Activated T-helper 17 cell treated with anti-CD3 and anti-CD28 coated beads, Interleukin-2, amount 50 U/mL, for 72 hours (primary cell): ENCODE data around the gene ZDHHC16. TPM values are rescaled to one million over a fixed set of nuclear protein-coding genes. Genes with fewer than 3 reads are reported as not detected.
A peak's percentile ranks its signal among the peaks of the same experiment; 100 is the strongest.
"Not testable (repeated sequence)": the region's sequence is repeated elsewhere in the genome, so short reads cannot be mapped to it uniquely, and the experiment has no call there.

ENCODE experiments used
- ATAC-seq: fragments of 150-1000 bp; cut with Tn5 transposase; replicated peaks from 2 replicates; pipeline ENCODE4 v1.10.0; 2021; ENCODE audit warnings: mild to moderate bottlenecking, moderate library complexity
- H3K27ac Mint-ChIP-seq: one replicate; pipeline ENCODE4 v1.8.0; 2022; ENCODE audit warnings: mixed read lengths
- H3K27me3 Mint-ChIP-seq: one replicate; pipeline ENCODE4 v1.8.0; 2022; ENCODE audit warnings: mixed read lengths
- H3K36me3 Mint-ChIP-seq: one replicate; pipeline ENCODE4 v1.8.0; 2022; ENCODE audit warnings: low read depth, mild to moderate bottlenecking, mixed read lengths
- H3K4me1 Mint-ChIP-seq: one replicate; pipeline ENCODE4 v1.8.0; 2022; ENCODE audit warnings: mixed read lengths
- H3K4me3 Mint-ChIP-seq: one replicate; pipeline ENCODE4 v1.8.0; 2022; ENCODE audit warnings: mild to moderate bottlenecking, mixed read lengths
- H3K9me3 Mint-ChIP-seq: one replicate; pipeline ENCODE4 v1.8.0; 2022; ENCODE audit warnings: mixed read lengths
- total RNA-seq, 2 donors: library from RNA; stranded (reverse); gene quantifications; one replicate each; pipeline ENCODE4 v1.2.3, GENCODE V29; 2022

The ZDHHC16 gene
- total RNA-seq, 2 donors from 2014 or later, result 49.2 to 65.8 TPM

DNA sequence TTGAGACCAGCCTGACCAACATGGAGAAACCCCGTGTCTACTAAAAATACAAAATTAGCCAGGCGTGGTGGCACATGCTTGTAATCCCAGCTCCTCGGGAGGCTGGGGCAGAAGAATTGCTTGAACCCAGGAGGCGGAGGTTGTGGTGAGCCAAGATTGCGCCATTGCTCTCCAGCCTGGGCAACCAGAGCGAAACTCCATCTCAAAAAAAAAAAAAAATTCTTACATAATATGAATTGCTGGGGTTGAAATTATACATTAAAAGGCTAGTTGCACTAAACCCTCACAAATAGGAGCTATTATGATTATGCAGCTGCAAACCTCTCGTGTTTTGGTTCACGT lies 22.2 kb upstream of the ZDHHC16 start:
- not testable (repeated sequence) for ATAC-seq, H3K9me3 Mint-ChIP-seq, H3K27me3 Mint-ChIP-seq
- peaks cover 22% of the 10 kb centered on the region for H3K4me1 Mint-ChIP-seq
- H3K27ac Mint-ChIP-seq, result peak overlapping the region; percentile 94
- H3K36me3 Mint-ChIP-seq, result peaks cover 56% of the 10 kb centered on the region
- peak overlapping the region; percentile 75 for H3K4me3 Mint-ChIP-seq

DNA sequence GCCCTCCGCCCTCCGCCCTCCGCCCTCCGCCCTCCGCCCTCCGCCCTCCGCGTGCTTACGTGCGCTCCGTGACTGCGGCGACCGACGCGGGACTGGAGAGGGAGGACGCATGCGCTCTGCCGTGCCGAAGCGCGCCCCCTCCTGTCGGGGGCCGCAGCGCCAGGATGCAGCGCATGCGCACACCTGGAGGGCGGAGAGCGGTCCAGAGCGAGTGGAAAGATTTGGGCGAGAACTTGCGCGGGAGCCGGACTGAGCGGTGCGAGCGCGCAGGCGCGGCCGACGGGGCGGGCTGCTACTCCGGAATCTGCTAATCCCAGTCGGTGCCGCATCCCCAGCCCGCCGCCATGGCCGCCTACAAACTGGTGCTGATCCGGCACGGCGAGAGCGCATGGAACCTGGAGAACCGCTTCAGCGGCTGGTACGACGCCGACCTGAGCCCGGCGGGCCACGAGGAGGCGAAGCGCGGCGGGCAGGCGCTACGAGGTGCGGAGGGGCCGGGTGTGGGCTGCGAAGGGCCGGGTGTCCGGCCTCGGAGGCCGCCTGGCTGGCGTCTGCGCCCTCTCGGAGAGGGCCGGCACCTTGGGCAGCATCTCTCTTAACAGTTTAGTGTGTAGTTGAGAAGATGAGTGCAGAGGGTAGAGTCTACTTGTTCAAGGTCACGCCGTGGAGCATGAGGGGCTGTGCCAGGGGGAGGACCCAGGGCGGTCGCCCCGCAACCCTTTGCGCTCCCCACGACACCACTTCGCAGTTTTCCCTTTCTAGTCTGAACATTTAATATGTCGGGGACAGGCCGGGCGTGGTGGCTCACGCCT lies 19.8 kb upstream of the ZDHHC16 start, which contains the start of gene PGAM1:
TSS of gene PGAM1 (plus strand) at position 228 of the 812 bp plus-strand sequence. CDS start at position 345, 117 bp downstream.
- peaks cover 13% of the 10 kb centered on the region for H3K4me1 Mint-ChIP-seq

DNA sequence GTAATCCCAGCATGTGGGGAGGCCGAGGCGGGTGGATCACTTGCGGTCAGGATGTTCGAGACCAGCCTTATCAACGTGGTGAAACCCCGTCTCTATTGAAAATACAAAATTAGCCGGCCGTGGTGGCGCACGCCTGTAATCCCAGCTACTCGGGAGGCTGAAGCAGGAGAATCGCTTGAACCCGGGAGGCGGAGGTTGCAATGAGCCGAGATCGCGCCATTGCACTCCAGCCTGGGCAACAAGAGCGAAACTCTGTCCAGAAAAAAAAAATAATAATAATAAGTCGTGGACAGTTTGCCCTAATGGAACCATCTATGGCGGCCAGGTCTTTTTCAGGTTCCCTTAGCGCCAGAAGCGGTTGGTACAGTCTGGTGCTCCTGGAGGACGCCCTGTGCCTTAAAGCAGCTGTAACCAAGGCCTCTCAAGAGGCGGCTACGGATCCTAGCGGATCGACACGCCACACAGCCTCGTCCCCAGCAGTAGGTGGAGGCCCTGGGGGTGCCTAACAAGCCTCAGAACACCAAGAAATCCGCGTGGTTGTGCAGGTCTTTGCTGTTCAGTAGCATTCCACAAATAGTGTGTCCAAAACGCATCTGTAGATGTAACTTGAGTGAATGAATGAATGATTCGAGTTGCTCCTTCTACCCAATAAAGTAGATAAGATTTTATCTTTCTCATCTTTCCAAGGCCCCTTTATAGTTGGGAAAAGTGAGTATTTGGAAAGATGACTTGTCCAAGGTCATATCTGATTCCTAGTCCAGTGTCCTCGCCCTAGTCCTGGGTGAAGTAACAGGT lies 19.0 kb upstream of the ZDHHC16 start:
- H3K27ac Mint-ChIP-seq, result peak overlapping the region; percentile 94
- no peaks in the 10 kb centered on the region for H3K27me3 Mint-ChIP-seq
- H3K36me3 Mint-ChIP-seq, result peaks cover 89% of the 10 kb centered on the region
- ATAC-seq, result no peak
- H3K4me3 Mint-ChIP-seq, result peak overlapping the region; percentile 75
- H3K9me3 Mint-ChIP-seq, result no peaks in the 10 kb centered on the region
- peaks cover 10% of the 10 kb centered on the region for H3K4me1 Mint-ChIP-seq

More for the DNA sequence above, 19.8 kb upstream of the ZDHHC16 start, which contains the start of gene PGAM1:
- Mint-ChIP-seq H3K4me3 (peak within 1 kb of the TSS; percentile 75), H3K9me3 (no peaks in the 10 kb centered on the region), H3K36me3 (peaks cover 81% of the 10 kb centered on the region), H3K27ac (peak within 1 kb of the TSS; percentile 94), H3K27me3 (no peaks in the 10 kb centered on the region)
- ATAC-seq, result peak; percentile 71

DNA sequence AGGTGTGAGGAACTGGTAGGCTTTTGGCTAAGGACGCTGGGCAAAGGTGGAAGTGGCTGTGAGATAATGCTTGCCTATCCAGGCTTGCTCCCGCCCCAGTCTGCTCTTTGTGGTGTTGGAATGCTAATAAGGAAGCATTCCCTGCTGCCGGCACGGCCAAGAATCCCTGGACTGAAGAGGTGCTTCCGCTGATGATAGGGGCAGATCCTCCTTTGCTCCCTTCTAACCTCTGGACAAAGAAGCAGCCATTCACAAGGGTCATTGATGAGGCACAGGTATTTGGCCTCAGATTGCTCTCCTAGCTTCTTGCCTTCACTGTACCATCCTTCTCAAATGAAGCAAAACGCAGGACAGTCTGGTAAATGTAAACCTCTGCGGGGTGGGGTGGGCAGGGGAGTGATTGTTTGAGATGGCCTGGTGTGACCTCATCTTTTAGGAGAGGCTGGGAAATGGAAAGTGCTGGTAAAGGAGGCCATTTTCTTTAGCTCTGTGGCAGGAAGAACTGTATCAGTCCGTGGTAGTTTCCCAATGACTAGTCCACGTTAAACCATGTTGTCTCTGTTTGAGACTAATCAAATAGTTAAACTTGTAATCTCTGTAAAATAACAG lies 18.3 kb upstream of the ZDHHC16 start:
- Mint-ChIP-seq H3K4me1 (peaks cover 10% of the 10 kb centered on the region), H3K27me3 (no peaks in the 10 kb centered on the region), H3K9me3 (no peaks in the 10 kb centered on the region), H3K4me3 (peak overlapping the region; percentile 75), H3K36me3 (peaks cover 93% of the 10 kb centered on the region), H3K27ac (peak overlapping the region; percentile 94)
- ATAC-seq, result peak; percentile 54

DNA sequence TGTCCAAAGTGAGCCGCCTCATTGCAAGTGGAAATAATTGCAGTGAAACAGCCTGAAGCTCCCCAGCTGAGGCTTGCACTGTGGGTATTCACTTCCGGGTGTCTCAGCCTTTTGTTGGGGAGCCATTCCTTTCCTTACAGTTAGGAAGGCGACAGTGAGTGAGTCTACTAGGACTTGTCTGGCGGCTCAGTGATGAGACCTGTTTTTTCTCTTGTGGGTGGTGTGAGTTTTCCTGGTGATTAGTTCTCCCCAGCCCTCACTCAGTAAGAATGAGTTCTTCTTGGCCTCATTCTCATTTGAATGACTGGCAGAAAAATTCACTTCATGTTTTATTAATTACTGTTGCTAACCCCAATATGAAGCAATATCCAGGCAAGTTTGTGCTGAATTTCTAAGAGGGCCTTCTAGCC lies 17.4 kb upstream of the ZDHHC16 start:
- H3K4me3 Mint-ChIP-seq, result peak overlapping the region; percentile 75
- H3K27ac Mint-ChIP-seq, result peak overlapping the region; percentile 94
- no peaks in the 10 kb centered on the region for H3K9me3 Mint-ChIP-seq
- H3K4me1 Mint-ChIP-seq, result peaks cover 4% of the 10 kb centered on the region
- peaks cover 93% of the 10 kb centered on the region for H3K36me3 Mint-ChIP-seq
- H3K27me3 Mint-ChIP-seq, result no peaks in the 10 kb centered on the region
- ATAC-seq, result peak; percentile 29

DNA sequence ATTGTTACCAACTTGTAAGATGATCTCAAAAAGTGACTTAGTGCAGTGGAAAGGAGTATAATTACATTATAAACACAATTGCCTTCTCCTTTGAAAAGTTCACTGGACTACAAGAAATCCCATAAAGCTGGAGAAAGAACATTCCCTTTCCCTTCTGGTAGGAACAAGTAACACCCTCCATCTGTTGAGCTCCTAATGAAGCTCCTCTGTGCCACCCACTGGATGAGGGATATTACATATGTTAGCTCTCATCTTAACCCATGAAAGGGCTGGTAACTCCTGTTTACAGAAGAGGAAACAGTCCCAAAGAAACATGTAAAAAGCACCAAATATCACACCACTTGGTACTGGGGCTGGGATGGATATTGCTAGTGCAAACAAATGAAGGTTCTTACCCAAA lies 11.9 kb upstream of the ZDHHC16 start:
- H3K4me3 Mint-ChIP-seq, result no peak overlapping the region
- H3K4me1 Mint-ChIP-seq, result peaks cover 4% of the 10 kb centered on the region
- peaks cover 94% of the 10 kb centered on the region for H3K36me3 Mint-ChIP-seq
- H3K27ac Mint-ChIP-seq, result peak overlapping the region; percentile 62
- no peaks in the 10 kb centered on the region for H3K9me3 Mint-ChIP-seq
- no peaks in the 10 kb centered on the region for H3K27me3 Mint-ChIP-seq
- peak; percentile 25 for ATAC-seq

DNA sequence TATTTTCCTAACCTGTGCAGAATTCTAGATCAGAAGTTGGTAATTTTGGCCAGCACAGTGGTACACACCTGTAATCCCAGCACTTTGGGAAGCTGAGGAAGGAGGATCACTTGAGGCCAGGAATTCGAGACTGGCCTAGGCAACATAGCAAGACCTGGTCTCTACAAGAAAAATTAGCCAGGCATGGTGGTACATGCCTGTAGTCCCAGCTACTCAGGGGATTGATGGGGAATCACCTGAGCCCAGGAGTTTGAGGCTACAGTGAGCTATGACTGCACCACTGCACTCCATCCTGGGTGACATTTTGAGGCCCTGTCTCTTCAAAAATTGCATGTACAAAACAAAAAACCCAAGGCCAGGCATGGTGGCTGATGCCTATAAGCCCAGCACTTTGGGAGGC lies 11.4 kb upstream of the ZDHHC16 start:
- H3K9me3 Mint-ChIP-seq, result no peaks in the 10 kb centered on the region
- ATAC-seq, result peak; percentile 51
- H3K27me3 Mint-ChIP-seq, result no peaks in the 10 kb centered on the region
- H3K4me1 Mint-ChIP-seq, result peaks cover 4% of the 10 kb centered on the region
- no peak overlapping the region for H3K4me3 Mint-ChIP-seq
- peak overlapping the region; percentile 62 for H3K27ac Mint-ChIP-seq
- peaks cover 94% of the 10 kb centered on the region for H3K36me3 Mint-ChIP-seq

DNA sequence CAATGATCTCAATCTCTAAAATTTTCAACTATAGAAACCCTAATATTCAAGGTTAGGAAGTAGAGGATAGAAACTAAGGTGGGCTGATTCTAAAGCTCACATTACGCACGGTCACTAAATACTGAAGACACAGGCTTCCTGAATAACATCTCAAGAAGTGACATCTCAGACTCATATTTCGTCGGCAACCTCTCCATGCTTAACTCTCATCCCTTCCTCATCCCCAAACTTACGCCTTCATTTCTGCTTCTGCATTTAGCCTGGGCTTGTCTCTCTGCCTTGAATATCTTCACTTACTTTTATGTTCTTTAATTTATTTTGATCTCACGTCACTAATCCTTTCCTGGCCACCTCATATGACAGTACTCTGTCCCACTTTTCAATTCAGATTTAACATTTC lies 10.8 kb upstream of the ZDHHC16 start:
- Mint-ChIP-seq H3K9me3 (no peaks in the 10 kb centered on the region), H3K27ac (no peak overlapping the region), H3K4me1 (peaks cover 4% of the 10 kb centered on the region), H3K27me3 (no peaks in the 10 kb centered on the region), H3K36me3 (peaks cover 94% of the 10 kb centered on the region), H3K4me3 (no peak overlapping the region)
- no peak for ATAC-seq

DNA sequence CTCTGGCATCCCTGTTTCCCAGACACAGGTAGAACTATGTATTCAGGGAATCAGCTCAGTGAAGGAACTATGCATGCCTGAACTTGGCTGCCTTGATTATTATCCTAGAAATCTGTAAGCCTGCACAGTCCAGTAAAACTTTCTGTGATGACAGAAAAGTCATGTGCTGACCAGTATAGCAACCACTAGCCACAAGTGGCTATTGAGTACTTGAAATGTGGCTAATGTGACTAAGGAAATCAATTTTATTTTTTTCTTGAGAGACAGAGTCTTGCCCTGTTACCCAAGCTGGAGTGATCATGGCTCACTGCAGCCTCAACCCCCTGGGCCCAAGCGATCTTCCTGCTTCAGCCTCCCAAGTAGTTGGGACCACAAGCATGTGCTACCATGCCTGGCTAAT lies 3.7 kb upstream of the ZDHHC16 start:
- Mint-ChIP-seq H3K4me1 (peaks cover 11% of the 10 kb centered on the region), H3K36me3 (peaks cover 83% of the 10 kb centered on the region), H3K27me3 (no peaks in the 10 kb centered on the region), H3K9me3 (no peaks in the 10 kb centered on the region), H3K27ac (no peak overlapping the region), H3K4me3 (no peak overlapping the region)
- no peak for ATAC-seq

DNA sequence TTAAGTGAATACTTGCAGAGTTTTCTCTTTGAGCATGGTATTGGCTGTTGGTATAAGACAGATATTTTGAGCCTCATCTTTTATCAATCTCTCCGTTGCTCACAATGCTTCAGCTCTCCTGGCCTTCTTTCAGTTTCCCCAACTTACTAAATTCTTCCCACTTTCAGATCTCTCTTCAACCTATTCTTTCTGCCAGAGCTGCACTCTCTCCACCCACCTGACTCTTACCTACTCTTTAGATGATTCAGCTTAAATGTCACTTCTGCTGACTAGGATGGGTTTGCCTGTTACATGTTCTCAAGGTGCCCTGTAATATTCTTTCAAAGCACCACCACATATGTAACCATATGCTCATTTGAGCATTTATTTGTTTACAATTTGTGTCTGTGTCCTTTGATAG lies 1.8 kb upstream of the ZDHHC16 start:
- H3K4me1 Mint-ChIP-seq, result peaks cover 22% of the 10 kb centered on the region
- ATAC-seq, result peak; percentile 63
- no peaks in the 10 kb centered on the region for H3K27me3 Mint-ChIP-seq
- H3K27ac Mint-ChIP-seq, result peak overlapping the region; percentile 66
- peak overlapping the region; percentile 94 for H3K4me3 Mint-ChIP-seq
- no peaks in the 10 kb centered on the region for H3K9me3 Mint-ChIP-seq
- H3K36me3 Mint-ChIP-seq, result peaks cover 80% of the 10 kb centered on the region

DNA sequence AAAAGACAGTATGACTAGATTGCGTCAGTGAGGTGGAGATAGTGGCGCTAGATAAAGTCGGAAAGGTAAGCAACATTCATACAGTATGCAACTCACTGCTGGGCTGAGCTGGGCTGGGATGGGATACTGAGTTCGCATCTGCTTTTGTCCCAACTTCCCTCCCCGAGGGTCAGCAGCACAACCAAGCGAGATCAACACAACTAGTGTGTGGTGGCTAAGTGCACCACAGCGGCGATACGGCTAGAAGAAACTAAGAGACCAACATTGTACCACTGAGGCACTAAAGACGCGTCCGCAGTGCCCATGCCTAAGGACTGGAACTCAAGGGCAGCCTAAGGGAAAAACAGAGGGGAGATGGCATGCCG lies 636 bp upstream of the ZDHHC16 start:
- H3K36me3 Mint-ChIP-seq, result peaks cover 72% of the 10 kb centered on the region
- no peaks in the 10 kb centered on the region for H3K9me3 Mint-ChIP-seq
- no peaks in the 10 kb centered on the region for H3K27me3 Mint-ChIP-seq
- H3K27ac Mint-ChIP-seq, result peak overlapping the region; percentile 66
- peak overlapping the region; percentile 94 for H3K4me3 Mint-ChIP-seq
- no peak for ATAC-seq
- peaks cover 25% of the 10 kb centered on the region for H3K4me1 Mint-ChIP-seq

DNA sequence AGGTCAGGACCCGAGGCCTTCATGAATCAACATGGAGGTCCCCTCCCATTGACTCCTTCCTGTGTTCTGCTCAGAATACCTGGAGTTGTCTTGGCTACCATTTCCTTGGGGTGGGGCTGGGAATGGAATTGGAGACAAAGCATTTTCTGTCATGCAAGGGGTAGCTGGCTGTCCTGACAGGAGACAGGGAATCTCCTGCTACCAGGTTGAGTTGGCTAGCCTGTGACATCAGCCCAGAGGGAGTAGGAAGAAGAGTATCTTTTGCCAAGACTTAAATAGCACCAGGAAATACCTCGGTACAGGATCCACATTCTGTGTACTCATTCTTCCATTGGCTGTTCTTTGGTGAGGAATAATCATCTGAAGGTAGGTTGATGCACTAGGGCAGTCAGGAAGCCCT lies 4.9 kb downstream of the ZDHHC16 start:
- no peaks in the 10 kb centered on the region for H3K9me3 Mint-ChIP-seq
- peak overlapping the region; percentile 70 for H3K27ac Mint-ChIP-seq
- H3K27me3 Mint-ChIP-seq, result no peaks in the 10 kb centered on the region
- H3K4me3 Mint-ChIP-seq, result no peak overlapping the region
- ATAC-seq, result no peak
- H3K4me1 Mint-ChIP-seq, result peaks cover 41% of the 10 kb centered on the region
- H3K36me3 Mint-ChIP-seq, result peaks cover 78% of the 10 kb centered on the region

DNA sequence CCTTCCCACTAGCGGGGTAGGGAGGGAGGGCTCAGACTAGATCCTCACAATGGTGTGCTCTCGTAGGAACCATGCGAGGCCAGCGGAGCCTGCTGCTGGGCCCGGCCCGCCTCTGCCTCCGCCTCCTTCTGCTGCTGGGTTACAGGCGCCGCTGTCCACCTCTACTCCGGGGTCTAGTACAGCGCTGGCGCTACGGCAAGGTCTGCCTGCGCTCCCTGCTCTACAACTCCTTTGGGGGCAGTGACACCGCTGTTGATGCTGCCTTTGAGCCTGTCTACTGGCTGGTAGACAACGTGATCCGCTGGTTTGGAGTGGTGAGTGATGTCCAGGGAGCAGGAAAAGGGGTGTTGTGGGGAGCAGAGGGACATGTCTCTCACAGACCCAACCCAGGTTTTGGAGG lies 5.6 kb downstream of the ZDHHC16 start:
- Mint-ChIP-seq H3K27ac (peak overlapping the region; percentile 96), H3K27me3 (no peaks in the 10 kb centered on the region), H3K4me3 (no peak overlapping the region), H3K36me3 (peaks cover 78% of the 10 kb centered on the region), H3K4me1 (peaks cover 41% of the 10 kb centered on the region), H3K9me3 (no peaks in the 10 kb centered on the region)
- no peak for ATAC-seq

DNA sequence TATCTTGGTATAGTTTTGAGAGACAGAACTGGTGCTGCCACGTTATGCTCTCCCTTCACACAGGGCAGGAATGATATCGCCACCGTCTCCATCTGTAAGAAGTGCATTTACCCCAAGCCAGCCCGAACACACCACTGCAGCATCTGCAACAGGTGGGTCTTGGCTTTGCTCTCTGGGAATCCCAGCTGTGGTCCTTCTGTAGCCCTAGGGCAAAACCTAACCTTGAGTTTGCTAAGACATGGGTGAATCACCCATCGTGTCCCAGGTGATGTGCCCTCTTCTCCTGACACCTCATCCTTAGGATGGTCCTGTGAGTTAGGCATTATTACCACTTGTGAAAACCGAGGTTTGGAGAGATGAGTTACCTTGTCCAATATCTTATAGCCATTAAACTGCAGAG lies 6.4 kb downstream of the ZDHHC16 start:
- no peak overlapping the region for H3K4me3 Mint-ChIP-seq
- no peaks in the 10 kb centered on the region for H3K9me3 Mint-ChIP-seq
- no peak for ATAC-seq
- H3K27me3 Mint-ChIP-seq, result no peaks in the 10 kb centered on the region
- peaks cover 85% of the 10 kb centered on the region for H3K36me3 Mint-ChIP-seq
- H3K27ac Mint-ChIP-seq, result peak overlapping the region; percentile 96
- H3K4me1 Mint-ChIP-seq, result peaks cover 41% of the 10 kb centered on the region
